ENCODE results near the gene MGAM2.

GRCh38 chr7:142177869-142178268 is 66.4 kb downstream of the MGAM2 start:
- TF ChIP-seq ZFX (IDR thresholded peaks at IDR 0.05; ENCODE audit: borderline replicate concordance), result no peak
- TF ChIP-seq, protein P1, sequence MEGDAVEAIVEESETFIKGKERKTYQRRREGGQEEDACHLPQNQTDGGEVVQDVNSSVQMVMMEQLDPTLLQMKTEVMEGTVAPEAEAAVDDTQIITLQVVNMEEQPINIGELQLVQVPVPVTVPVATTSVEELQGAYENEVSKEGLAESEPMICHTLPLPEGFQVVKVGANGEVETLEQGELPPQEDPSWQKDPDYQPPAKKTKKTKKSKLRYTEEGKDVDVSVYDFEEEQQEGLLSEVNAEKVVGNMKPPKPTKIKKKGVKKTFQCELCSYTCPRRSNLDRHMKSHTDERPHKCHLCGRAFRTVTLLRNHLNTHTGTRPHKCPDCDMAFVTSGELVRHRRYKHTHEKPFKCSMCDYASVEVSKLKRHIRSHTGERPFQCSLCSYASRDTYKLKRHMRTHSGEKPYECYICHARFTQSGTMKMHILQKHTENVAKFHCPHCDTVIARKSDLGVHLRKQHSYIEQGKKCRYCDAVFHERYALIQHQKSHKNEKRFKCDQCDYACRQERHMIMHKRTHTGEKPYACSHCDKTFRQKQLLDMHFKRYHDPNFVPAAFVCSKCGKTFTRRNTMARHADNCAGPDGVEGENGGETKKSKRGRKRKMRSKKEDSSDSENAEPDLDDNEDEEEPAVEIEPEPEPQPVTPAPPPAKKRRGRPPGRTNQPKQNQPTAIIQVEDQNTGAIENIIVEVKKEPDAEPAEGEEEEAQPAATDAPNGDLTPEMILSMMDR (IDR thresholded peaks at IDR 0.05), result no peak

Data from 22Rv1 (cell line).